Measurements from ENCODE around the gene MEGF8.

DNA sequence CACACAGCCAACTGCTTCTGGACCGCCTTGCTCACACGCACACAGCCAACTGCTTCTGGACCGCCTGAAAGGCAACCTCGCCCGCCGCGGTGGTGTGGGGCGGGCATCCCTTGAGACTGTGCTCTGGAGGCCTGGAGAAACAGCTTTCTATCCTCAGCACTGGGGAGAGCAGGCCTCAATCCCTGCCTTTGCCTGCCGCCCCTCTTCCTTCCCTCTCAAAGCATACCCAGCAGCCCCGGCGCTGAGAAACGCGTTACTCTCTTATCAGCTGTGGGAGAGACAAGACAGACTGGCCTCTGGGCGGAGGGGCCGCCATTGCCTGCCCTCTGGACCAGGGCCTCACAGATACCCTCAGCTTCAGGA lies 98.9 kb downstream of the MEGF8 start:
- no peak for TF ChIP-seq POLR2A (IDR thresholded peaks at IDR 0.05)
- TF ChIP-seq, protein P1, sequence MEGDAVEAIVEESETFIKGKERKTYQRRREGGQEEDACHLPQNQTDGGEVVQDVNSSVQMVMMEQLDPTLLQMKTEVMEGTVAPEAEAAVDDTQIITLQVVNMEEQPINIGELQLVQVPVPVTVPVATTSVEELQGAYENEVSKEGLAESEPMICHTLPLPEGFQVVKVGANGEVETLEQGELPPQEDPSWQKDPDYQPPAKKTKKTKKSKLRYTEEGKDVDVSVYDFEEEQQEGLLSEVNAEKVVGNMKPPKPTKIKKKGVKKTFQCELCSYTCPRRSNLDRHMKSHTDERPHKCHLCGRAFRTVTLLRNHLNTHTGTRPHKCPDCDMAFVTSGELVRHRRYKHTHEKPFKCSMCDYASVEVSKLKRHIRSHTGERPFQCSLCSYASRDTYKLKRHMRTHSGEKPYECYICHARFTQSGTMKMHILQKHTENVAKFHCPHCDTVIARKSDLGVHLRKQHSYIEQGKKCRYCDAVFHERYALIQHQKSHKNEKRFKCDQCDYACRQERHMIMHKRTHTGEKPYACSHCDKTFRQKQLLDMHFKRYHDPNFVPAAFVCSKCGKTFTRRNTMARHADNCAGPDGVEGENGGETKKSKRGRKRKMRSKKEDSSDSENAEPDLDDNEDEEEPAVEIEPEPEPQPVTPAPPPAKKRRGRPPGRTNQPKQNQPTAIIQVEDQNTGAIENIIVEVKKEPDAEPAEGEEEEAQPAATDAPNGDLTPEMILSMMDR (IDR thresholded peaks at IDR 0.05), result no peak
